SHP77 treated with DMSO at 0.1 percent for 48 hours (cell line): ENCODE measurements around the gene NPB.

Experiments
- DNase-seq: peaks from one replicate; lab custom pipeline; 2025; lab: John Stamatoyannopoulos, UW

The NPB gene

GRCh38 chr17:81898885-81899284, 3.2 kb upstream of the NPB start:
- DNase-seq = no peak

- no peak for DNase-seq
These were observed 2.4 kb upstream of the NPB start for GRCh38 chr17:81899514-81900166.

GRCh38 chr17:81900181-81900820, 1.7 kb upstream of the NPB start:
- no peak for DNase-seq

GRCh38 chr17:81901167-81902022, 643 bp upstream of the NPB start:
- DNase-seq = no peak

GRCh38 chr17:81902653-81903414, 796 bp downstream of the NPB start:
- DNase-seq = no peak

- DNase-seq = no peak
These were observed 1.4 kb downstream of the NPB start for GRCh38 chr17:81903415-81903831.

- DNase-seq = no peak
These were observed 2.0 kb downstream of the NPB start for GRCh38 chr17:81903896-81904599.

- no peak for DNase-seq
These were observed 2.8 kb downstream of the NPB start for GRCh38 chr17:81904600-81905423.

GRCh38 chr17:81905424-81905875, 3.4 kb downstream of the NPB start:
- no peak for DNase-seq

- no peak for DNase-seq
These were observed 4.0 kb downstream of the NPB start for GRCh38 chr17:81905993-81906392.

GRCh38 chr17:81906476-81907218, 4.6 kb downstream of the NPB start:
- no peak for DNase-seq

GRCh38 chr17:81907219-81908145, 5.4 kb downstream of the NPB start:
- DNase-seq = no peak

GRCh38 chr17:81908793-81909192, 6.8 kb downstream of the NPB start:
- DNase-seq = no peak

GRCh38 chr17:81909231-81909630, 7.2 kb downstream of the NPB start:
- no peak for DNase-seq

- no peak for DNase-seq
These were observed 8.2 kb downstream of the NPB start for GRCh38 chr17:81909966-81910839.

GRCh38 chr17:81910840-81911276, 8.8 kb downstream of the NPB start:
- DNase-seq = no peak

- DNase-seq = peak; percentile 82
These were observed 9.4 kb downstream of the NPB start, which contains the start of gene PCYT2 for GRCh38 chr17:81911277-81911961. Gene PCYT2 (minus strand): TSS chr17:81911399. CDS start chr17:81911355, 44 bp downstream.
